Cortex of kidney (tissue), 1 donor: ENCODE results near the gene ZBTB17.
"Not testable (repeated sequence)": the region's sequence is repeated elsewhere in the genome, so short reads cannot be mapped to it uniquely, and the experiment has no call there.

Experiments
- DNase-seq: peaks from one replicate; lab custom pipeline; 2025; lab: John Stamatoyannopoulos, UW

Gene ZBTB17

DNA sequence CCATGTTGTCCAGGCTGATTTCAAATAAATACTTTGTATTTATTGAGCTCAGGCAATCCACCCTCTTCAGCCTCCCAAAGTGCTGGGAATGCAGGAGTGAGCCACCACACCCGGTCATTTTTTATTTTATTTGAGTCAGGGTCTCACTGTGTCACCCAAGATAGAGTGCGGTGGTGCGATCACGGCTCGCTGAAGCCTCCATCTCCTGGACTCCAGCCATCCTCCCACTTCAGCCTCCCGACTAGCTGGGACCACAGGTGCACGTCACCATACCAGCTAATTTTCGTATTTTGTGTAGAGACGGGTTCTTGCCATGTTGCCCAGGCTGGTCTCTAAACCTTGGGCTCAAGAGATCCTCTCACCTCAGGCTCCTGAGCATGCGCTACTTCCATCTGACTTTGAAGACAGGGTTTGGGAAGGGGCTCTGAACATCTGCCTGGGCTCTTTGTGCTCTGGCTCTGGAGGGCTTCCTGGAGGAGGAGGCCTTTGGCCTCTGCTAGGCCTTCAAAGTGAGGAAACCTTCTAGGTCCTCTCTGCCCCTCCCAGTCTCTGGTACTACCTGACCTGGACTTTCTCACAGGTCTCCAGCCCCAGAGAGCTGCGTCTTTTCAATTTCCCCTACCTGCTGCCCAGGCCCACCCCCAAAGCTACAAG lies 36.2 kb upstream of the ZBTB17 start:
- DNase-seq: no peak

DNA sequence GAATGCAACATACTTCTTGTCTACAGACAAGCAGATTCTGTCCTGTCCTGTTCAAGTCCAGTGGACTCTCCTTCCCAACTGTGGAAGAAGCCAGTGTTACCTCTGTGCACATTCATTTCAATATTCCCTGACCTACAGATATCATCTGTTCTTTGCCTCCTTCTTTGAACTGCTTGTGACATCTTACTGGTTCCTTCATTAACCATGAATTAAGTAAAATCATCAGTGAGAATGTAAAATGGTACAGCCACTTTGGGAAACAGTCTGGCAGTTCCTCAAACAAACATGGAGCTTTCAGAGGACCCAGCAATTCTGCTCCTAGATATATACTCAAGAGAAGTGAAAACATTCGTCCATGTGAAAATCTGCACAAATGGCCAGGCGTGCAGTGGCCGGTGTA lies 34.9 kb upstream of the ZBTB17 start:
- no peak for DNase-seq

DNA sequence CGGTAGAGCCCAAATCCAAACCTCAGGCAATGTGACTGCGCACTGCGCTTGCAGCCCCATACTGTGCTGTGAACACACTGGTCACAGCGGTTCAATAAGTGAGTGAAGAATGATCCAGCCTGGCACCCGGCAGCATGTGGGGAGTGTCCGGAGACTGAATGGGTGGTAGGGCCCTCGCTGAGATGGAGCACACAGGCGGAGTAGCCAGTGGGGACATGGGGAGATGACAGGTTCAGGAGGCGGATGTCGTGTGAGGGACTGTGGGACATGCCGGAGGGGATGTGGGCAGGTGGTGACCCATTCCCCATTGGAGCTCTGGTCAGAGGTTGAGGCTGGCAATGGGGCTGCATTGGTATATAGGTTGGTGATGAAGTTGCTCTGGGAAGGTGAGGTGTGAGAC lies 33.8 kb upstream of the ZBTB17 start:
- DNase-seq: no peak

DNA sequence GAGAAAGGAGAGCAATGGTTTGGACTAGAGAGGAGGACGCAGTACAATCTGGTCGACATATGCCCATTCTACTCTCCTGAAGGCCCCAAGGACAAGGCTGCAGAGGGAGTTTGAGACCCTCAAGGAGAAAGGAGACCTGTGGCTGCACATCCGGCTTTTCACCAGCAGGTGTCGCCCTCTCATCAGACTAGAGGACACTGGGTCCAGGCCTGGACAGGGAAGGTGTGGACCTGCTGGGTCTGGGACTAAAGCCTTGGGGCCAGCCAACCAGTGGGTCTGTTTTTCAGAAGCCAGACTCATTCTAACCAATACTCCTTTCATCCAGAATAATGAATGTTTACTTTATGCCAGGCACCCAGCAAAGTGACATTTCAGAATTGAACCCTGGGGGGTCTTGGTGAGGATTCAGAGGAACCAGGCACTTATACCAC lies 33.1 kb upstream of the ZBTB17 start:
- no peak for DNase-seq

DNA sequence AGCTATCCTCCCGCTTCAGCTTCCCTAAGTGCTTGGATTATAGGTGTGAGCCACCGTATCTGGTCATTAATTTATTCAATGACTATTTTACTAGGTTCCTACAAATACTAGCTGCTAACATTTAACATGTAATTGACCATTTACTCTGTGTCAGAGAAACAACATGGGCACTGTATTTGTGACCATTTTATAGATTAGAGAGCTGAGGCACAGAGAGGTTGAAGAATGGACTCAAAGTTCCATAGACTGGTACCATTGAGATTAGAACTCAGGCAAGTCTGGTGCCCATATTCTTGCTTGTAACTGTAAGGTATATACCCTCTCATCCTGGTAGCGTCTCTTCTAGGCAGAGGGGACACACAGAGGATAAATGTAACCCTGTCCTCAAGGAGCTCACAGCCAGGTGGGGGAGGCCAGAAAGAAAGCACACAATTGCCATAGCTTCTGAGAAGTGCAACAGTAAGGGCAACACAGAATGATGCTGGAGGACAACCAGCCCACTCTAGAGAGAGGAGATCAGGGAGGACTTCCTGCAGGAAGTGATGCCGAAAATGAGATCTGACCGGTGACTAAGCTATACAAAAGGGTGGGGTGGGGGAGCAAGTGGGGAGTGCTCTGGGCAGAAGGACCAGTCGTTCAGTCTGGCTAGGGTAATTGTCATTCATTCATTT lies 31.9 kb upstream of the ZBTB17 start:
- no peak for DNase-seq

DNA sequence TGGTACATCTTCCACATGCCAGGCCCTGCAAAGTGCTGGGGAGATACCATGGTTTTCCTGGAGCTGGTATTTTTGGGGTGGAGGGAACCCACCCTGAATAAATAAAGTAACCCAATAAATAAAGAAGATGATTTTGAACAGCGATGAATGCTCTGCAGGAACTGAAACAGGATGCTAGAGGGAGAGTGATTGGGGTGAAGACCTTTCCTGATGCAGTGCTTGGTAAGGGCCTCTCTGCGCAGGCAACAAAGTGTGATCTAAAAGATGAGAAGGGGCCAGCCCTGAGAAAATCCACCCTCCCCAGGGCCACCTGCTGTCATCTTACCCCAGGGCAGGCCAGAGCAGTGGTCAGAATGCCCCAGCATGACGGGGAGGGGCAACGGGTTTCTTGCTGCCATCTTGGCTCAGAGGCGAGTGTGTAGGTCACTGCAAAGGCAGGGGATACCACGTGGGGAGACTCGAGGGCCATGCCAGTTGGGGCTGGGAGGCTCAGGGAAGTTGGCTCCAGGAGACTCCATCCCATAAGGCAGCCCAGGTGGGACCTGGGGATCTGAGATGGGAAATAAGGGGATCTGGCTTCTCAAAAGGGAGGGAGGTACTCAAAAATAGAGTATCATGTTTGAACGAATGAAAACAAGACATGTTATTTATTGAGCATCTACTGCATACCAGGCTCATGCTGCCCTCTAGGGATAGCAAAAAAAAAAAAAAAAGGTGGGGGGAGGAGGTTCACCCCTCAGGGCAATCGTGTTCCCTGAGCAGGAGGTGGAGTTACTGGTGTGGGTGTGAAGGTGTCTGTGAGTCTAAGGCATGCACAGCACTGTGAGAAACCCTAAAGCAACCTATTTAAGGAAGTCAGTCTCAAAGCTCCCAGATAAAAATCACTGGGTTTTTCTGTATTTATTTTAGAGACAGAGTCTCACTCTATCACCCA lies 30.9 kb upstream of the ZBTB17 start:
- no peak for DNase-seq

DNA sequence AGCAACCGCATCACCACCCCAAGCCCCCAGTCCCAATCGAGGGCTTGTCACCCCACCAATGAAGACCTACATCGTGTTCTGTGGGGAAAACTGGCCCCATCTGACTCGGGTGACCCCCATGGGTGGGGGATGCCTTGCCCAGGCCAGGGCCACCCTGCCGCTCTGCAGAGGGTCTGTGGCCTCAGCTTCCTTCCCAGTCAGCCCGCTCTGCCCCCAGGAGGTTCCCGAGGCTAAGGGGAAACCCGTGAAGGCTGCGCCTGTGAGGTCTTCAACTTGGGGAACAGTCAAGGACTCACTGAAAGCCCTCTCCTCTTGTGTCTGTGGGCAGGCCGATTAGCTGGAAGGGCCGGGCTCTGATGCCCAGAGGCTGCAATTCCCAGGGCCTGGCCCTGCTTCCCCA lies 30.1 kb upstream of the ZBTB17 start:
- DNase-seq: no peak

DNA sequence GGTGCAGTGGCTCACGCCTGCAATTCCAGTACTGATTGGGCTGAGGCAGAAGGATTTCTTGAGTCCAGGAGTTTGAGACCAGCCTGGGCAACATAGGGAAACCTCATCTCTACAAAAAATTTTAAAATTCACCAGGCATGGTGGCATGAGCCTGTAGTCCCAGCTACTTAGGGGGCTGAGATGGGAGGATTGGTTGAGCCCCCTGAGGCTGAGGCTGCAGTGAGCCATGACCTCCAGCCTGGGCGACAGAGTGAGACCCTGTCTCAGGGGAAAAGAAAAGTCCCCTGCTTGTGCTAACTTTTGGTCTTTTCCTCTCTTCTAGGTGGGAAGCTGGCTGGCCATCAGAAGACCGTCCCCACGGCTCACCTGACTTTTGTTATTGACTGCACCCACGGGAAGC lies 29.7 kb upstream of the ZBTB17 start:
- DNase-seq: no peak

DNA sequence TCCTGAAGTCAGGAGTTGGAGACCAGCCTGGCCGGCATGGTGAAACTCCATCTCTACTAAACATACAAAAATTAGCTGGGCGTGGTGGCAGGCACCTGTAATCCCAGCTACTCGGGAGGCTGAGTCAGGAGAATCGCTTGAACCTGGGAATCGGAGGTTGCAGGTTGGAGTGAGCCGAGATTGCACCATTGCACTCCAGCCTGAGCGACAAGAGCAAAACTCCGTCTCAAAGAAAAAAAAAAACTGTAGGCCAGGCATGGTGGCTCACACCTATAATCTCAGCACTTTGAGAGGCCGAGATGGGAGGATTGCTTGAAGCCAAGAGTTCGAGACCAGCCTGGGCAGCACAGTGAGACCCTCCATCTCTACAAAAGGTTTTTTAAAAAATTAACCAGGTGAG lies 25.4 kb upstream of the ZBTB17 start:
- DNase-seq: not testable (repeated sequence)

DNA sequence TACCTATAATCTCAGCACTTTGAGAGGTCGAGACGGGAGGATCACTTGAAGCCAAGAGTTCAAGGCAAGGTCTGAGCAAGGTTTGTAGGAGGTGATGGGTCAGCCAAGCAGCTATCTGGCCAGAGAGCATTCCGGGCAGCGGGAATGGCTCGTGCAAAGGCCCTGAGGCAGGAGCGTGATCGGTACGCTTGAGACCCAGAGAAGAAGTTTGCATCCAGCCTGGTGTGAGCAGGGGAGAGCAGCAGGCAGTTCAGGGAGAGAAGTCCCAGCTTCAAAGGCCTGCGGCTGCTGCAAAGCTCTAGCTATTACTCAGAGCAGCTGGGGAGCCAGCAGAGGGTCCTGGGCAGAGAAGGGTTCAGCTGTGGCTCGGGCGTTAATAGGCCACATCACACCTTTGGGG lies 23.0 kb upstream of the ZBTB17 start:
- no peak for DNase-seq

DNA sequence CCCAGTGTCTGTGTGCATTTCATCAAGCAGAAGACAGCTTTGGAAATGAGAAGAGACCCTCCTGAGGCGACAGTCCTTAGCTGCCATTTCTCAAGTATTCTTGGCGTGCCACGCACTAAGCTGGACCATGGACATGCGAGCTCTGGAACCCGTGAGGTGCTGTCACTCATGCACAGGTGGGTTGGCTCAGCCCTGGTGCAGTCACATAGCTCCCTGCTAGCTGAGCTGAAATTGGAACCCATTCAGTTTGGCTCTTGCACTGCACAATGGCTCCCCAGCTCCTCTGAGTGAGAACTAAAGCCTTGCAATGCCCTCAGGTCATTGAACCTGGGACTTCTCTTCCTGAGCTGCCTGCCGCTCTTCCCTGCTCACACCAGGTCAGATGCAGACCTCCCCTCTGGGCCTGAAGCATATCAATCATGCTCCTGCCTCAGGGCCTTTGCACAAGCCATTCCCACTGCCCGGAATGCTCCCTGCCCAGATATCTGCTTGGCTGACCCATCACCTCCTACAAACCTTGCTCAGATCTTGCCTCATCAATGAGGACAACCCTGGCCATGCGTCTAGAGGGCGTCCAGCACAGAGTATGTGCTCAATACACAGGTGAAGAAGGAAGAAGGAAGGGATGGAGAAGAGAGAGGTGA lies 21.9 kb upstream of the ZBTB17 start:
- DNase-seq: no peak

DNA sequence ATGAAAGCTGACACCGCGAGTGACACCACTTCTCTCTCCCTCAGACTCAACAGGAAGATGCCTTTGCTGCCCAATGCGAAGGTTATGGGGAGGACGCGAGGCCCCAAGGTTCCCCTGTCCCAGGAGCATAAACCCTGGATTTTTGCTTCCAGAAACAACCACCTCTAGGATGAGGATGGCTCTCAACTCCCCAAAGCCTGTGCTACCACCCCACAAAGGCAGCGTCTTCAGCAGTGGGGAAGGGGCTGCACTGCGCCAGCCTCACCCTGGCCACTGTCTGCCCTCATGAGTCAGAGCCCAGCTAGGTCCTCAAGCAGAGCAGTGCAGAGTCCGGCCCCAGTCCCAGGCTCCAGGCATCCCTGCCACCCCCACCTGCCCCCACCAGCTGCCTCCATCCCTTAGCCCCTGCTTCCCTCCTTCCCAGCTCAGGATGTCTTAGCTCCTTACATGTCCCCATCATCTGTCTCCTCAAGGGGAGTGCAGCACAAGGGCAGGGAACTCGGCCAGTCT lies 21.2 kb upstream of the ZBTB17 start:
- no peak for DNase-seq

DNA sequence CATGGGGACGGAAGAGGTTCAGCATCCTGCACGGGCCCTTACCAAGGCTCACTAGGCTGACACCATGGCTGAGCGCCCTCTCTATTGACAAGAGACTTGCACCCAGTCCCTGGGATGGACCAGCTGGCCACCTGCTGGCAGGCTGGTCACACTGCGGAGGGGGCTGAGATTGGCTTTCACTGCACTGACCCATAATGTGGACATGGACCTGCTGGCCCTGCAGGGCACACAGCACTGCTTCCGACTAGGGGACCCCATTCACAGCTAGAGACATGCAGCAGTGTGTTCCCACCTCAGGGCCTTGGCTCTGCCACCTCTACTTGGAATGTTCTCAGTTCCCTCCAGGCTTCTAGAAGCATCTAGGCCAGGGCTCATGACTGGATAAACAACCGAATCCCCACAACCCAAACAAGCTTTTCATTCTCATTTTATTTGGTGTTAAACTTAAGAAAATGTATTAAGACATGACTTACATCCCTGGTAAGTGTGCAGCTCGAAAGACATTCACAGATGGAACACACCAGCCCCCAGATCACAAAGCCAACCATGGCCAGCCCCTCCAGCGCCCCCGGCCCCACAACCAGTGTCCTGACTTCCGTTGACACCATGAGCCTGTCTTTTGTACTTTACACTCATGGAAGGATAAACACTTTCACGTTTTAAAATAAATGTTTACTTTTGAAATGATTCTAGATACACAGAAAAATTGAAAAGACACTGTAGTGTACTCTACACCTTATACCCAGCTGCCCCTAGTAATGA lies 18.9 kb upstream of the ZBTB17 start:
- DNase-seq: no peak

DNA sequence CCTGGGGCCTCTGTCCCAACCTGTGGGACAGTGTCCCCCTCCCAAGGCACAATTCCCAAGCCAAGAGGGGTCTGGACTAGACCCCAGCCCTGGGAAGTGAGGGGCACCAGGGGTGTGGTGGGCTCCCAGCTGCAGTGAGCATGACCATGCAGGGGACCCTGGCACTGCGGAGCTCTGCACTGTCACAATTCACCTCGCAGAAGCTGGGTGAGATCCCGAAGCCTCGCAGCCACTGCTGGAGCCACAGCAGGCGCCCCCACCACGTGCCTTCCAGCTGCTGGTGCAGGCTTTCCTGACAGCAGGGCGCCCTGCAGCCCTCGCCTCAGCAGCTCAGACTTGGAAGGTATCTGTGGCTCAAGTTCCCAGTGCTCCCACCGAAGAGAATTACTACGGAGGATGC lies 18.2 kb upstream of the ZBTB17 start:
- DNase-seq: no peak

DNA sequence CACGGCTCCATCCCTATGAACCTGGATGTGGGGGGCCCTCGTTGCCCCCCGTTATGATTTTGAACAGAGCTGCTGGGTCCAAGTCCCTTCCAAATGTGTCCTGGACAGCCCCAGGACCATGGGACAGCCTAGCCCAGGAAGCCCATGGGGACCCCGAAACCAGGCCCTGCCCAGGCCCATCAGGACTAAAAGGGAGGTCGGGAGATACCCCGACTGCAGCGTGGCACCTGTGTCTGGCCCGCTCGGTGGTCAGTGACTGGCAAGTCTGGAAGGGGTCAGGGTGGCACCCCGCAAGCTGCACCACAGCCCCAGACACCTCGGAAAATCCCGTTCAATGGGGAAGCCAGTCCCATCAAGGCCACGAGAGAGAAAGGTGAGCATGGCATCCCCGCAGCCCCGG lies 17.8 kb upstream of the ZBTB17 start:
- no peak for DNase-seq

DNA sequence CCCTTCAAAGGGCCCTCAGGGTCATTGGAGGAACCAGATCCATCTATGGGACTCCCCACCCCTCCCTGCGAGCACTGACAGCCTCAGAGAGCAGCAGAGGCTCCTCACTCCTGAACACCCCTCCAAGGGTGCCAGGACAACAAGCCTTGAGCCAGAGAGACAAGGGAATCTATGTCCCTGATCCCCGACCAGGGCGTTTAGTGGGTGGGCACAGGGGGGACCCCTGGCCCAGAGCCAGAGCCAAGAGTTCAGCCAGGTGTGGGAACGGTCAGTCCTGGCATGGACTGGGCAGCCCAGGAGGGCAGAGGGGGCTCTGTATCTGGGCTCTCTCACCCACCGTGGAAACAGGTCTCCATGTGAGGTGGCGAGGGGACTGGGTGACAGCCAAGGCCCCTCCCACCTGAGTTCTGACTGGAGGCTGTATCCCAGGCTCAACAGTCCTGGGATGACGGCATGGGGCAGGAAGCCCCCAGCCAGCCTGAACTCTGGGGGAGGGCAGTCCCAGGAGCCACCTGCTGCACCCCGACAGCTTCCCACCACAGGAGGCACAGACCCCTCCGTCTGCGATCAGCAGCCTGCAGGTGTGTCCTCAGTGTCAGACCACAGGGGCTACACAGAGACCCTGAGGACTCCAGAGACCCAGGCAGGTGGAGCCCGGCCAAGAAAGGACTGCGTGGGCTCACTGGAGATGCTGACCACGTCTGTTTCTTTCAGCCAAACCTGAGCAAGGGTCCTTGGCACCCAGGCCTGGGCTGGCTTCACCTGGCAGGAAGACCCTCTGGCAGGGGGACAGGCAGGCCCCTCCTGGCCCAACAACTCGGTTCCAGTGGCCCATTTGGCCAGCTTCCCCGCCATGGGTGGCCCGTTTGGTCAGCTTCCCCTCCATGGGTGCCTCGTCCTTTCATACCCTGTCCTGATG lies 16.9 kb upstream of the ZBTB17 start:
- no peak for DNase-seq

DNA sequence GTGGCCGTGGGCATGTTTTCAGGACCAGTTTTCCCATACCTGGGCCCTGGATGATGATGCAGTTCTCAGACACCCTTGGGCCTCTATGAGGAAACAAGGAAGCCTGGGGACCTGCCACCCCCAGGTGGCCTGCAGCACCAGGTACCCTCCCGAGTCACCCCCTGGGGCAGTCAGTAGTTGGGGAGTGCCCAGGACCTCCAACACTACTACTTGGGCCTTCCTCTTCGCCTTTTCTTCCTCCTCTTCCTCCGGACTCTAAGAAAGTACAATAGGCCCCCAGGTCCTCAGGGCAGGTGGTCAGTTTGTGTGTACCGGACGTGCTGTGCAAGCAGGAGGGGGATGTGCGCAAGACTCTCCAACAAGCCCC lies 16.3 kb upstream of the ZBTB17 start:
- no peak for DNase-seq

DNA sequence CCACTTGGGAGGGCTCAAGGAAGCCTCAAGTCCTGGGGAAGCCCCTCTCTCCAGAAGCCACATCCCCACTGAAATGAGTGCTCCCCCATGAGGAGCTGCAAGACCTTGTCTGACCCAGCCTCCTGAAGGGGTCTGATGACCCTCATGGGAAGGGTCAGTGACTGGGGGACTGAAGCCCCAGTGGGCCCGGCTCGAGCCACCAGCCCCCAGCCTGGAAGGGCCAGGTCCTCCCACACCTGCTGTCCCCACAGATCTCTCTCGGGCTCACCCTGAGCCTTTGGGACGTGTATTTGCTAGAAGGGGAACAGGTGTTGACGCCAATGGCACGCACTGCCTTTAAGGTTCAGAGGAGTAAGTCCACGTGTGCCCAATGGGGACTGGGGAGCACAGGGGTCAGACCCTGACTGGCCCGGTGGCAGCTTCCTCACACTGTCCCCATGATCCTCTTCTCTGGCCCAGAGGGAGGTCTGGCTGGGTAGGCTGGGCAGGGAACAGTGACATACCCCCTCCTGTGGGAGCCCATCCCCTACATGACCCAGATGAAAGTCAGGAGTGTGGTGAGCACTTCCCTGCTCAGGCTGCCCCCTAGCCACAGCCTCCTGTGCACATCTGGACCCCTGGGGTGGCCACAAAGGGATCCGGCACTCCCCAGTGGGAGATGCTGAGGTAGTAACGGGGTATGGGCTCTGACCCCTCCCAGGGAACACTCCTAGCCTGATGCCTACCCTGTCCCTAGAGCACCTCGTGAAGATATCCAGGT lies 15.7 kb upstream of the ZBTB17 start:
- DNase-seq: no peak

DNA sequence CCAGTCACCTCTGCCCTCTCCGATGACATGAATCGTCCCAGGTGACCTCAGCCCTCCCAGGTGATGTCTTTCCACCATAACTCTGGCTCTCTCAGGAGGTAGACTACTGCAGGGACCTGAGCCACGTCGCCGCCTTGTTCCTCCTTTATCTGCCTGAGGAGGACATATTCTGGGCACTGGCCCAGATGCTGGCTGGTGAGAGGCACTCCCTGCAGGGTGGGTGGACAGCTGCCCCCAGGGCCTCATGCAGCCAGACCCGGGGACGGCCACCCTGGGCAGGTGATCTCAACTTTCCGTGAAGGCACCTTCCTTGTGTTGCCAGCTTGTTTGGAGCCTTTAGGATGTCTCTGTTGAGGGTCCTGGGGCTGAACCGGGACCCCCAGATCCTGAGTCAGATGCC lies 13.9 kb upstream of the ZBTB17 start:
- no peak for DNase-seq
